GM19351 (cell line): Measurements from ENCODE around the gene LAS1L.
"Not testable (repeated sequence)": the region's sequence is repeated elsewhere in the genome, so short reads cannot be mapped to it uniquely, and the experiment has no call there.

ENCODE experiments used
- ATAC-seq: cut with Tn5 transposase; IDR thresholded peaks from one replicate; pipeline ENCODE4 v1.9.1; 2021; ENCODE audit warnings: mild to moderate bottlenecking, moderate library complexity; ENCODE audit not compliant: unreplicated experiment

LAS1L gene

DNA sequence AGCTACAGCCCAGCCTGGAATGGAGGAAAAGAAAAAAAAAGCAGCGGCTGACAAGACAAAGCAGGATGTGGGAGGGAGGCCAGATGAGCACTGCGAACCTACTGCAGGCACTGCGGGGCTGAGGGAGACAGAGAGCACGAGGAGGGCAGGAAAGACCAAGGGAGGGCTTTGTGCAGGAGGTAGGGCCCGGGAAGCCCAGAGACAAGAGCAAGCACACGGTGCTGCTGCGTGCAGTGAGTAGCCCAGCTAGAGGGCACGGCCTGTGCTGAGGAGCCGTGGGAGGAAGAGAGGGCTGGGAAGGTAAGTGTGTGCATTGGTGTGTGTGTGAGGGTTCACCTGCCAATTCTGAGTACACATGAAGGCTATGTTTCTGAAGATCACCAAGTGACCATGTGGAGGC lies 15.6 kb downstream of the LAS1L start:
- not testable (repeated sequence) for ATAC-seq

- no peak for ATAC-seq
These were observed 16.7 kb downstream of the LAS1L start for GRCh38 chrX:65517923-65518322.

DNA sequence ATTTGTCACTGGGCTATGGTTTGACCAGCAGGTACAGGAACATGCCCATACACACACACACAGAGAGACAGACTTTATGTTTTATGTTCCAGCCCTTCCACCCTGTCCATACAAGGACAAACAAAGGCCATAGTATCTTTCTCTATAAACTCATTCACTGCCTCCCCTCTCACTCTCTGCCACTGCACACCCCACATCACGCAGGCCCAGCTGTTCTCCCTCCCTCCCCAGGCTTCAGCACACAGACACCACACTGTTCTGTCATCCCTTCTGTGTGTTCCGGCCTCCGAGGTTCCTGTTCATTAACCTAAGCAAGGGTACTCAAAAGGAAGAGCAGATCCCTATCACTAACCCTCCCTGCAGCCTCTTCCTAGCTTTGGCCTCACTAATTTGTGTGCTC lies 17.8 kb downstream of the LAS1L start:
- ATAC-seq: no peak

- ATAC-seq: no peak
These were observed 21.0 kb downstream of the LAS1L start for GRCh38 chrX:65513610-65514009.

- no peak for ATAC-seq
These were observed 25.2 kb downstream of the LAS1L start for GRCh38 chrX:65509400-65509799.

DNA sequence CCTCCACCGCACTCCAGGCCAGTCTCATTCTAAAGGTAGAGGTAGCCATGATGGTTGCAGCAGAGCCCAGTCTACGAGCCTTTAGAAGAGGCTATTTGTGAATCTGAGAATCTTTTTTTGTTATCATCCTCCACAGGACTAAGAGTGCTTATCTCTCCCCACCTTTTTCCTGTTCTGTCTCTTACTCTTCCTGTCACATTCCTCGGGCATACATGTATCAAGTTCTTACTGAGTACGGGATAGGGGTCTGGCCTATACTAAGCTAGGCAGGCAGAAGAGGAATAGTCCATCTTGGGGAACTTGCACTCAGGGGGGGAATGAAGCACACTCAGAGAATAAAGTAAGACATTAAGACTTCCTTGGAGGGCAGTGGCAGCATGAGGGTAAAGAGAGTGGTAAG lies 25.7 kb downstream of the LAS1L start:
- no peak for ATAC-seq

- ATAC-seq: no peak
These were observed 32.0 kb downstream of the LAS1L start for GRCh38 chrX:65502618-65503017.

DNA sequence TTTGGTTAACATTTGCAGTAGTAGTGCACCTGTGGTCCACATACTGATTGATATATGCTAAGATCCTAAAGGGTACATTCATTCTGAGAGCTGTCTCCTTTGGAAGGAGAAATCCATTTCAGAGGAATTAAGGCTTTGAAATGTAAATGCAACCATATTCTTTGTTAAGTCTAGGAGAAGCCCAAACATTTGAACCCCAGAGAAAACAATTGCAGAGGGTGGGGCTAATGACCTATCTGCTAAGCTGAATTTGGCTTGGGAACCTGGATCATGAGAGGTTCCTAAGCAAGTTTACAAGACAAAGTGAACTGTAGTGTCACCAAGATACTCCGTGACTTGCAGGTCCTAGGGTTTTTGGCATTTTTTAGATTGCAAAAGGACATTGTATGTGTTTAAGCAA lies 41.2 kb downstream of the LAS1L start:
- ATAC-seq: no peak

- ATAC-seq: no peak
These were observed 43.0 kb downstream of the LAS1L start for GRCh38 chrX:65491620-65492019.

DNA sequence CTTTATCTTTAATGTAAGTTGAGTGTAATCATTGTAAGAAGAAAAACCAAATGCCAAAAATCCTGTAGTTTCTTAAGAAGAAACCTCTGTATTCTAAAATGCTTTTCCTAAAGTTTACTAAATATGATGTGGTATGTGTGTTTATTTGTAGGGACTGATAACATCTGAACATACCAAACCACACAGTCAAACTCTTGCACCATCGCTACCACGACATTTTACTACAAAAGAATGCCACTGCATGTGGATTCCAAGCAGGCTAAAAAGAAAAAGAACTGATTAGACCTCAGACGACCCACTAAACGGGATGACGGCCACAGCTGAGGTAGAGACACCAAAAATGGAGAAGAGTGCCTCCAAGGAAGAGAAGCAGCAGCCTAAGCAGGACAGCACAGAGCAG lies 46.1 kb downstream of the LAS1L start:
- no peak for ATAC-seq

DNA sequence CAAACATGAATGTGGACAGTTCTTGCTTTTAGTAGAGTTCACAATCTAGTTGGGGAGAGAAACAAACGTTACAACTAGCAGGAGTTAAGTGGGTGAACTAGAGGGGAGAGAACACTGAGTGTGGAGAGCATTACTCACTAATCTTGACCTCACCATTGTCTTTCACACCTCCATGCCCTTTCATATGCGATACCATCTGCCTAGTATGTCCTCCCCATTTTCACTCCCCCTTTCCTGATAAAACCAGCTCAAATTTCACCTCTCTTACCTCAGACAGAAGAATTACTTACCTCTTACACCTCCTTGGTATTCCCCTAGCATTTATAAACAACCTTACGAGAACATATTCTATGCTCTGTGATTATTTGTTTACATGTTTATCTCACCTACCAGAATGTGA lies 53.6 kb downstream of the LAS1L start:
- no peak for ATAC-seq

- not testable (repeated sequence) for ATAC-seq
These were observed 55.5 kb downstream of the LAS1L start for GRCh38 chrX:65479102-65479501.

- no peak for ATAC-seq
These were observed 58.0 kb downstream of the LAS1L start for GRCh38 chrX:65476564-65476963.

DNA sequence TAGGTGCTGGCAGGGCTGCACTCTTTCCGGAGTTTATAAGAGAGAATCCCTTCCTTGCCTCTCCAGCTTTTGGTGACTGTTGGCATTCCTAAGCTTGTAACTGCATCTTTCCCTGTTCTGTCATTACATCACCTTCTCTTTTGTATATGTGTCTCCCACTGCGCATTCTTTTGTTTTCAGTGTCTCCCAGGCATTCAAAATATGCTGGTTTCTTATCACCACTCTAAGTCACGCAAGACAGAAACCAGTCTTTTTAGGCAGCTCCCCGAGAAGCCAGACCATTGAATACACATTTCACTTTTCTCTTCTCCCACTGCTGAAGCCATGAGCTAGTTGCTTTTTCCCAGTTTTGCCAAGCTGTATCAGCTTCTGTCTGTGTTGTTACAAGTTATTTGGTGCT lies 71.0 kb downstream of the LAS1L start:
- ATAC-seq: no peak
